HEK293 (cell line): Measurements from ENCODE around the gene ANKFN1.

Experiments used
- CTCF ChIP-seq: fragments of 450-650 bp; formaldehyde crosslinking; IDR thresholded peaks from 2 replicates; pipeline ENCODE4 v1.5.1; 2016; ENCODE audit warnings: missing biosample characterization, missing genetic modification characterization
- ZBTB49 ChIP-seq: fragments of 450-650 bp; formaldehyde crosslinking; IDR thresholded peaks from 2 replicates; pipeline ENCODE4 v1.5.1; 2016; ENCODE audit warnings: missing biosample characterization, missing genetic modification characterization, low read depth
- ZNF362 ChIP-seq: fragments of 450-650 bp; formaldehyde crosslinking; IDR thresholded peaks from 2 replicates; pipeline ENCODE4 v1.5.1; 2016; ENCODE audit warnings: missing biosample characterization, missing genetic modification characterization
- ZNF513 ChIP-seq: fragments of 450-650 bp; IDR thresholded peaks from 2 replicates; pipeline ENCODE4 v1.5.1; 2018; ENCODE audit warnings: missing biosample characterization, missing genetic modification characterization
- ZNF610 ChIP-seq: fragments of 450-650 bp; formaldehyde crosslinking; IDR thresholded peaks from 2 replicates; pipeline ENCODE4 v1.5.1; 2016; ENCODE audit warnings: missing biosample characterization, missing genetic modification characterization, borderline replicate concordance
- ZNF654 ChIP-seq: fragments of 450-650 bp; formaldehyde crosslinking; IDR thresholded peaks from 2 replicates; pipeline ENCODE4 v1.5.1; 2016; ENCODE audit warnings: low read depth, missing biosample characterization, missing genetic modification characterization

- TF ChIP-seq CTCF (tag by site-specific recombination): no peak
- no peak for TF ChIP-seq ZNF513 (tag by site-specific recombination)
- no peak for TF ChIP-seq ZNF654 (tag by site-specific recombination)
- TF ChIP-seq ZNF362 (tag by site-specific recombination): no peak
- TF ChIP-seq ZBTB49: no peak
- no peak for TF ChIP-seq ZNF610 (tag by site-specific recombination)
Measured at GRCh38 chr17:56324676-56325075, 171.4 kb downstream of the ANKFN1 start.
